ENCODE data around the gene SLC22A8.

DNA sequence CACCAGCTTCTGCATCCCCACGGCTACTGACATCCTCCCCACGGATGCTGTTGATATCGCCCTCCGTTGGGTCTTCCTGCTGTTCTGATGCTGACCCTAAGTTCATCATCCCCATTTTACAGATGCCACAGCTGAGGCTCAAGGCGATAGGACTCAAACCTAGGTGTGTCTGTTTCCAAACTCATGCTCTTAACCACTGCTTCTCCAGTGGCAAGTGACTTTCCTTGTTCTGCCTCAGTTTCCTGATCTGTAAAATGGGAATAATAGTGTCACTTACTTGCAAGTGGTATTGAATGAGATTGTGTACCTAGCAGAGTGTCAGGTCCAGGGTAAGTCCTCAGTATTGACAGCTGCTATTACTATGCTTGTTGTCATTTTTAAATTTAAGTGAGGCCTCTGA is 16.5 kb downstream of the SLC22A8 start:
- TF ChIP-seq POLR2A (IDR thresholded peaks at IDR 0.05) (no peak), POLR2AphosphoS5 (IDR thresholded peaks at IDR 0.05) (no peak), EP300 (IDR thresholded peaks at IDR 0.05) (no peak)
- TF ChIP-seq, protein P1, sequence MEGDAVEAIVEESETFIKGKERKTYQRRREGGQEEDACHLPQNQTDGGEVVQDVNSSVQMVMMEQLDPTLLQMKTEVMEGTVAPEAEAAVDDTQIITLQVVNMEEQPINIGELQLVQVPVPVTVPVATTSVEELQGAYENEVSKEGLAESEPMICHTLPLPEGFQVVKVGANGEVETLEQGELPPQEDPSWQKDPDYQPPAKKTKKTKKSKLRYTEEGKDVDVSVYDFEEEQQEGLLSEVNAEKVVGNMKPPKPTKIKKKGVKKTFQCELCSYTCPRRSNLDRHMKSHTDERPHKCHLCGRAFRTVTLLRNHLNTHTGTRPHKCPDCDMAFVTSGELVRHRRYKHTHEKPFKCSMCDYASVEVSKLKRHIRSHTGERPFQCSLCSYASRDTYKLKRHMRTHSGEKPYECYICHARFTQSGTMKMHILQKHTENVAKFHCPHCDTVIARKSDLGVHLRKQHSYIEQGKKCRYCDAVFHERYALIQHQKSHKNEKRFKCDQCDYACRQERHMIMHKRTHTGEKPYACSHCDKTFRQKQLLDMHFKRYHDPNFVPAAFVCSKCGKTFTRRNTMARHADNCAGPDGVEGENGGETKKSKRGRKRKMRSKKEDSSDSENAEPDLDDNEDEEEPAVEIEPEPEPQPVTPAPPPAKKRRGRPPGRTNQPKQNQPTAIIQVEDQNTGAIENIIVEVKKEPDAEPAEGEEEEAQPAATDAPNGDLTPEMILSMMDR (IDR thresholded peaks at IDR 0.05): no peak

All from upper lobe of left lung (tissue), 4 donors.